GM19328 (cell line): Measurements from ENCODE around the gene GCN1.
A peak's percentile ranks its signal among the peaks of the same experiment; 100 is the strongest.

Source experiments
- ATAC-seq: cut with Tn5 transposase; IDR thresholded peaks from one replicate; pipeline ENCODE4 v1.9.1; 2021; ENCODE audit warnings: mild to moderate bottlenecking, moderate library complexity; ENCODE audit not compliant: unreplicated experiment

Gene GCN1

GRCh38 chr12:120144215-120144614, 50.3 kb downstream of the GCN1 start:
- no peak for ATAC-seq

- ATAC-seq, result no peak
These were observed 52.2 kb downstream of the GCN1 start for GRCh38 chr12:120142231-120142877.

- ATAC-seq, result no peak
These were observed 53.2 kb downstream of the GCN1 start for GRCh38 chr12:120141336-120141735.

- no peak for ATAC-seq
These were observed 53.9 kb downstream of the GCN1 start for GRCh38 chr12:120140603-120141002.

- no peak for ATAC-seq
These were observed 54.6 kb downstream of the GCN1 start for GRCh38 chr12:120139958-120140357.

GRCh38 chr12:120138366-120138765, 56.1 kb downstream of the GCN1 start:
- no peak for ATAC-seq

- ATAC-seq, result no peak
These were observed 56.7 kb downstream of the GCN1 start for GRCh38 chr12:120137833-120138232.

- ATAC-seq, result no peak
These were observed 58.3 kb downstream of the GCN1 start for GRCh38 chr12:120136093-120136770.

GRCh38 chr12:120134307-120134980, 60.1 kb downstream of the GCN1 start:
- no peak for ATAC-seq

GRCh38 chr12:120132863-120133385, 61.6 kb downstream of the GCN1 start:
- ATAC-seq, result peak; percentile 85

GRCh38 chr12:120132054-120132836, 62.3 kb downstream of the GCN1 start:
- ATAC-seq, result no peak

GRCh38 chr12:120131116-120131515, 63.4 kb downstream of the GCN1 start:
- no peak for ATAC-seq

GRCh38 chr12:120130011-120130410, 64.5 kb downstream of the GCN1 start:
- ATAC-seq, result no peak

- no peak for ATAC-seq
These were observed 67.9 kb downstream of the GCN1 start for GRCh38 chr12:120126635-120127005.

- no peak for ATAC-seq
These were observed 68.5 kb downstream of the GCN1 start for GRCh38 chr12:120125792-120126634.

GRCh38 chr12:120125029-120125428, 69.5 kb downstream of the GCN1 start:
- no peak for ATAC-seq

GRCh38 chr12:120121766-120122293, 72.7 kb downstream of the GCN1 start:
- ATAC-seq, result no peak

GRCh38 chr12:120121343-120121742, 73.2 kb downstream of the GCN1 start:
- no peak for ATAC-seq

GRCh38 chr12:120119271-120119973, 75.1 kb downstream of the GCN1 start:
- ATAC-seq, result no peak
